Activated CD8-positive, alpha-beta memory T cell treated with anti-CD3 and anti-CD28 coated beads, Interleukin-2, amount 50 U/mL, for 4 hours (primary cell): Measurements from ENCODE around the gene KITLG.
"Not testable (repeated sequence)": the region's sequence is repeated elsewhere in the genome, so short reads cannot be mapped to it uniquely, and the experiment has no call there.

Source experiments
- DNase-seq: peaks from one replicate; pipeline ENCODE4 v3.0.0-alpha.2; 2020

Gene KITLG

DNA sequence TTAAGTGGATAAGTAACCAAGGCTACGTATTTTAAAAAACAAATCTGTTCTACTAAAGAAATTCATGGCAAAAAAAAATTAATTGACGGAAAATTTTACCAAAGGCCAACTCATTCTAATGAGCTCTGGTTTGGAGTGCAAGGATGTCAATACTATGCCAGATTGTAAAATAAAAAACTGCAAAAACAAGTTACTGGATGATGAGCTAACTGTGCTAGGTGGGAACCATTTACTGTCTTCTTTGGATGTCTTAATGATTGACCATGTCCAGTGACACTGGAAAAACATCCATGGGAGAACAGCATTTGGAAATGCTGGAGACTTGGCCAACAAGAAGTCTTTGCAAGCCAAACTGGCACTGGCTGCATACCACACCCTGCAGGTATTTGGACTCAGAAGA is 41.6 kb downstream of the KITLG start:
- no peak for DNase-seq

DNA sequence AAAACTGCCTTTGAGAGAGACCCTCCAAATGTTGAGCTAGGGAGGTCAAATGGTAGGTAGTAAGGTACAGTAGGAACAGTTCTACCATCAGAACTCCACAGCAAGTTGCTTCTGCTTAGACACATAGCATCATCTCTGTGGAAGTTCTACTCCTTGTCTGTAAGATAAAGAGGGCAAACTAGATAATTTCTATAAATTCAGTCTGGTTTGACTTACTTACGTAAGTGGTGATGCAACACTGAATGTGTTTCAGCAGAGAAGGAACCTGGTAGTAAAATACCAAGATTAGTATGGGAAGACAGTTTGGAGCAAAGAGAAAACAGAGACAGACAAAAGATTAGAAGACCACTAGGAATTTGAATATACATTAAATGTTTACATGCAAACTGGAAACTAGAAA is 42.0 kb downstream of the KITLG start:
- no peak for DNase-seq

DNA sequence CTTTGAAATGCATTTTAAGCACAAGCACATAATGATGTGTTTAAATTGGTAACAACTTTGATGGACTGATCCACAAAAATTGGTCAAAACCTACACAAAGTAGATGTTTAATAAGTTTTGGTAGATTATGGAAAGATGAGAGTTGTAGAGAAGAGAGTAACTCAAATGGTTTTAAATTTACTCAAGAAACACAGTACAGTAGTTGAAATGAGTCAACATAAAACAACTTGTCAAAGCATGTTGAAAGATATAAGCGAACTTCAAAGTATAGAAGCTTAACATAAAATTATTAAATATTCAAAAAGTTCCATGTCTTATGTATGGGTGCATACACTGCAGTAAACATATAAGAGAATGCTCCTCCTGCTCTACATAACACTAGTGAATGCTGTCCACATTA is 49.4 kb downstream of the KITLG start:
- DNase-seq: no peak

DNA sequence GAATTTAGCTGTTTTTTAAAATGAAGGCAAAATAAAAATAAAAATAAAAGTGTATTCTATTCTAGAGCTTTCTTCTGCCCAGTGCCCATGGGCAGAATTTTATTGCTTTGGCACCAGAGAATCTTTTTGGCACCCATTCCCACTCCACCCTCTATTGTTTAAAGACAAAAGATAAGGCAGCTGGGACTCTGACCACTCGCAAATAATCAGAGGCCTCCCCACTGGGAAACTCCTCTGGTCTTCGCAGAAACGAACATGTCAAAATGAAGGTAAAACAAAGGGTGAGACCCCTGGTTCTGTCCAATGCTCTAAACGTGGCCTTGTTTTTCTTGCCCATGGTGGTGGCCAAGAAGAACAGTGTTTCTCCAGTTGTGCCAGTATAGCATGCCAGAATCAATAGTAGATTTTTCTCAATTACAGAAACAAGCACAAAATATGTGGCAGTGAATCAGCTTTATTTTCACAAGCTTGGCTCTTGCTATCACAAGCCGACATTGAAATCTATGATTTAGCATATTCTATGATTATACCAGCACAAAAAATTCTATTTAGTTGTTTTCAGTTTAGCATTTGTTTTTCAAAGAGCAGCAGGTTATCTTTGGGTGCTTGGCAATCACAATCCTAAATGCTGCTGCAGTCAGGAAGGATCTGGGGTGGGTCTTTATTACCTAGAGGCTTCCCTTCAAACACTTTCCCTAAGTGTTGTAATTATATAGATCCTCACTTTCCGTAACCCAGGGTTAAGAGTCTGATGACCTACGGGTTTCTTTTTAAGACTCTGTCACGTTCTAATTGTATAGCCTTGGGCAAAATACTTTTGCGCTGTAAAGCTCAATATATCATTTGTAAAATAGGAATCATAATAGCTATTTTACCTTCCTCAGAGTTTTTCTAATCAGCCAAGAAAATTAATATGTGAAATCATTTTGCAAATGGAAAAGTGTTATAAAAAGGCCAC is 50.5 kb downstream of the KITLG start:
- no peak for DNase-seq

DNA sequence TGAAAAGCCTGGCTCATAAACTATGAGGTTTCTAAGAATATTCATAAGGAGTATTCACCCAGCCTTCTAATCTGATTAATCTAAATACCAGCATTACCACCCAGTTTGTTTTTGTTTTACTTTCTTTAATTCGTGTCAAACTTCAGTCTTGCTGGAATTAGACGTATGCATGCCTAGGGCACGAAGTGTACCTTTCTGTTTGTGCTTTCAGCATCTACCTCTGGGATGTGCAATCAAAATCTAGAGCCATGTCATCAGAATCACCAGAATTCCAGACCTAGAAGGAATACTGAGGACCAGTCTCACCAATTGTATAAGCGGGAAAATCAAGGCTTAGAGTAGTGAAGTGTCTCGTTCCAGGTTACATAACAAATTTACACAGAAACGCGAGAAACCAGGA is 57.3 kb downstream of the KITLG start:
- no peak for DNase-seq

DNA sequence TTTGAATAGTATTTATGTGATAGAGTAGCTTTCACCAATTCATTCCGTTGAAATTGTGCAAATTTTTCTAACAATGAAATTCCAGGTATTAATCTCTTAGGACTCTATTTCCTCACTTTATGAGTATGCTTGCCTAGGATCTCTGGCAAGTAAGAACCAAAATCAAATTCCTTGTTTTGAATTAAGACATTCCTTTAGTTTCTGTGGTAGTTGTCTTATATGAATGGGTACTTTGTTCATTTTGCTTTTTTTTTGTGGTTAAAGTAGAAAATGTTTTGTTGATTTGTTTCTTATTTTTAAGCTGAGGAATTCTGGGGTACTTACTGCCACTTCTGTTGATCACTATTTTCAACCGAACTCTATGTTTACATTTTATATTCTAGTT is 59.8 kb downstream of the KITLG start:
- DNase-seq: no peak

DNA sequence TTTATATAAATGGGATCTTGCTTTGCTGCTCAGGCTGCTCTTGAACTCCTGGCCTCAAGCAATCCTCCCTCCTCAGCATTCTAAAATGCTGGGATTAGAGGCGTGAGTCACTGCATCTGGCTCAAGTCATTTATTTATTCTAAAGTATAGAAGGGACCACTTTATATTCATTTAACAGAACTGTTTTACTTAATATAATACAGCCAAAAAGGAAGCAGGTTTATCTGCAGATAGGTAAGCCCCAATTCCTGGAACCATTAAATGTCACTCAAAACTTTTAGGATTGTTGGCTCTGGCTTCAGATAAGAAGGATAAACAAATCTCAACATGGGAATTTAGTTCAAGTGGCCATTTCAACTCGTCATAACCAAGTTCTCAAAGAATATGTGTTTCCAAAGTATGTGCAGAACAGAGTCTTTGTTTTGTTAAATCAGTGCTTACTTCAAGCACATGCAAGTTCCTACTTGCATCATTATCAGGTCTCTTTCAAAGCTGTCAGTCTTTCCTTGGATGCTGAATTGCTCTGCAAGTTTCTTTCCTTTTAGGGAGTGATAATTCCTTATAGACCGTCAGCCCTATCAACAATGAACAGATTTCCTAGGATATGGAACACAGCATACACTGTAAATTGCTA is 60.4 kb downstream of the KITLG start:
- no peak for DNase-seq

DNA sequence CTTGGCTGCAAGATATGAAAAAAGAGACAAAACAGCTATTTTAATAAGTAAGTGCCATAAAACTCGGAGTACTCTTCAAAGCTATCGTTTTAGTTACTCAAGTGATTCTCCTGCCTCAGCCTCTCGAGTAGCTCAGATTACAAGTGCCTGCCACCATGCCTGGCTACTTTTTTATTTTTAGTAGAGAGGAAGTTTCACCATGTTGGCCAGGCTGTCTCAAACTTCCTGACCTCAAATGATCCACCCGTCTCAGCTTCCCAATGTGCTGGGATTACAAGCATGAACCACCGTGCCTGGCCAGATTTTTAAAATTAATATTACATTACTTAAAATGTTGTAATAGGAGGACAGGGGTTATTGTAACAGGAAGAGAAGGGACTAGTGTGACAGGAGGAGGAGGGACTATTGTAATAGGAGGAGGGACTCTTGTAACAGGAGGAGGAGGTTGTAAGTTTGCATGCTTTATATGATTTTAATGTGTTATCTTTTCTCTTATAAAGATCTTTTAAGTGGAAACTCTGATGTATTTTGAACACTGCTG is 61.3 kb downstream of the KITLG start:
- DNase-seq: no peak

DNA sequence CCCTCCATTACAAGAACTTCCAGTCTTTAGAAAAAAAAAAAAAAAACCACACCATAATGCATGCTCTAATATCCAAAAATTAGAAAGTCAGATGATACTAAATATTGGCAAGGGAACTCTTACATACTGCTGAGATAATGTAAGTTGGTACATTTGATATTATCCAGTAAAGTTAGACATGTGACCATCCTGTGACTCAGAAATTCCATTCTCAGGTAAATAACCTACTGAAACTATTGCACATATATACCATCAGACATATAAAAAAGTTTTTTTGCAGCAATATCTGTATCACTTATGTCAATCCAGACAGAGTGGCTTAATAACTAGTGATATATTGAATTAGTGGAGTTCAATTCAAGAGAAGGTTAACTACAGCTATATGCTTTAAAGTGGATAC is 63.5 kb downstream of the KITLG start:
- DNase-seq: no peak

DNA sequence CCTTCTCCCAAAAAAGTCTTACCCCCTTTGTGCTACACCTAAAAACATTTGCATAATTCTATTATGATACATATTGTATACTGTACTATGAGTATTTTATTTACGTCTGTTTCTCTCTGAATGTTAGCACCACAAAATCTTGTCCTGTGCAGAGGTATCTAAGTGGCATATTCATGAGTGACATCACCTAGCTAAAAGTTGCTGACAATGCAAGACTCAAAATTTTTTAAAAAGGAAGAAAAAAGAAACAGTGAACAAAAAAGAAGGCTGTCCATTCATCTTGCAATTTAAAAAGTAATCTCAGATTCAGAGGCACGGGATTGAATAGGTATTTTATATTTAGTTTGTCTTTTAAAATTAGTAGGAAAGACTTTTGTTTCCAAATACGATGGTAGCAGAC is 69.4 kb downstream of the KITLG start:
- no peak for DNase-seq

DNA sequence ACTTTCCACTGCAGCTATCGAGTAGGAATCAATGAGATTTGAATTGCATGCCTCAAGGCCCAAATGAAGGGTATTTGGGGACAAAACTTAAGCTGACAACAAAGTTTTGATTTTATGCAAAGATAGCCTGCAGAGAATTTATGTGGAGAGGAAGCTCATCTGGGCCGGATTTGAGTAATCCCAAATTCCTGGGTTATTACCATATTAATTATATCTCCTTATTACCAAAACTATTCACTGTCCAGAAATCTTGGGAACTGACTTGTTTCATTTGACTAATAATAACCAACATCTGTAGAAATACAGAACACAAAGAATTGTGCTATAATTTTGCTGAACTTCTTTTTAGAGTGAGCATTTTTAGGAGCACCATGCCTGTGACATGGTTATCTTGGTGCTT is 70.4 kb downstream of the KITLG start:
- no peak for DNase-seq

DNA sequence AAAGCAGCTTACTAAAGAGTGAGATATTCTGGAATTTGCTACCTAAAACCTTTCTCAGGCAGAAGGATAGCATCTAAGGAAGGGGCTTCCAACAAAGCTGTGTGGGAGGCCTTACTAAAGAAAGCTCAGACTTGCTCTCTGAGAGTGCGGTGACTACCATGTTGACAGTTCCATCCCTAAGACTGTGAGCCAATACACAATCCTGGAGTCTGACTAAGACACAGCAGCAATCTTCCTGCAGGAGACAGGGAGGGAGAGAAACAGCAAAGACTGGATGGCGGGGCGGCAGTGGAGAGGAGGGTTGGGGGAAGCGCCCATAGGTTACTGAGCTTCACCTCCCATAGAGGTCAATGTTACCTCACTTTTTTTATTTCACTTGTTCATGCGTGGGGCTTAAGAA is 70.9 kb downstream of the KITLG start:
- no peak for DNase-seq

DNA sequence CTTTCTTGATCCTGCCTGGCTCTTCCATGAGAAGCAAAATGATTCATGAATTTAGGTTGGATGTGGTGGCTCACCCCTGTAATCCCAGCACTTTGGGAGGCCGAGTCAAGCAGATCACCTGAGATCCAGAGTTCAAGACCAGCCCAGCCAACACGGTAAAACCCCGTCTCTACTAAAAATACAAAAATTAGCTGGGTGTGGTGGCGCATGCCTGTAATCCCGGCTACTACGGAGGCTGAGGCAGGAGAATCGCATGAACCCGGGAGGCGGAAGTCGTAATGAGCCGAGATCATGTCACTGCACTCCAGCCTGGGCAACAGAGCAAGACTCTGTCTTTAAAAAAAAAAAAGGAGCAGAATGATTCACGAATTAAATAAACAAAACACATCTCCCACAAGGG is 72.4 kb downstream of the KITLG start:
- DNase-seq: not testable (repeated sequence)

DNA sequence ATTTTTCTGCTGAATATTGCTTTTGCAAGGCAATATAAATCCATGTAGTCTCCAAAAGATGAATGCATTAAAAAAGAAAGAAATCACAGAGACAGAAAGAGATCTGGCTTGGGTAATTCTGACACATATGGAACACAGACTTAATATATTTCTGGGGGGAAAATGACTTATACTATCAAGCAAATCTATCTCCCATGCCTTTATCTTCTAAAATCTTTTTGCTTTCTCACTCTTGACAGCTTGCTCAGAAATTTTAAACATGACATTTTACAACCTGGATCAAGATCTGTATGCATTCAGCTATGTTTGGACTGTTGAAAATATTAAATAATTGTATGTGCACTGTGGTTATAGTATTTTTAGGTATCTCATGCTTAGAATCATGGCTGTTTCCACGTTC is 73.0 kb downstream of the KITLG start:
- no peak for DNase-seq

DNA sequence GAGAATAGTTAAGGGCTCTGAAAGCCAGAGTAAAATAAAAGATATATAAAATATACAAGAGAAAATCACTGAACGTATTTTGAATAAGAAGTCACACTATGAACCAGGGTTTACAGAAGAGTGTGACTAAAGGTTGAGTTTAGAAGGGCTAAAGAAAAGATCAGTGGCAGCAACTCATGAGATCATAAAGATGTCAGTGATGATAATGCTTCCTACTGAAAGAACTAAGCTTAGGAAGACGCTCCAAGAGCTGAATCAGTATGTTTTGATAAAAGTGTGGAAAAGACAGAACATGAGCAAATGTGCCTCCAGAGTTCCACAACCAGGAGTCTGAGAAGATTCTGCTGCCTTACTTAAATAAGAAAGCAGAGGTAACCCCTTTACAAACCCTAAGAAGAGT is 74.6 kb downstream of the KITLG start:
- no peak for DNase-seq

DNA sequence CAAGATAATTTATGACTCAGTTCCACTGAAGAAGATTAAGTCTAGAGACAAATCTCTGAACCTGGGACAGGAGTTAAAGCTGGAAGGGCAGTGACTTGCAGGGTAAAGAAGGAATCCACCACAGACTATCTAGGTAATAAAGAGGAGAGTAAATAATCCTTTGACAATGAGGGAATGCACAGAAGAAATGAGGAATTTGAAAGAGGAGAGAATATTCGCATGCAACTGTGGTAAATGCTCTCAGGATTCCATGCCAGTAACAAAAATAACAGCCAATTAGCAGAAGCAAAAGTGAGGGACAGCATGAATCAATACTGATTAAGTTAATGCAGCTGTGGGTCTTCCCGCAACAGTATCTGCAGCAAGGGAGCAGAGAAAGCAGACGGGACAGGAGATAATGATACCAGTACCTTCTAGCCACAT is 77.0 kb downstream of the KITLG start:
- no peak for DNase-seq

DNA sequence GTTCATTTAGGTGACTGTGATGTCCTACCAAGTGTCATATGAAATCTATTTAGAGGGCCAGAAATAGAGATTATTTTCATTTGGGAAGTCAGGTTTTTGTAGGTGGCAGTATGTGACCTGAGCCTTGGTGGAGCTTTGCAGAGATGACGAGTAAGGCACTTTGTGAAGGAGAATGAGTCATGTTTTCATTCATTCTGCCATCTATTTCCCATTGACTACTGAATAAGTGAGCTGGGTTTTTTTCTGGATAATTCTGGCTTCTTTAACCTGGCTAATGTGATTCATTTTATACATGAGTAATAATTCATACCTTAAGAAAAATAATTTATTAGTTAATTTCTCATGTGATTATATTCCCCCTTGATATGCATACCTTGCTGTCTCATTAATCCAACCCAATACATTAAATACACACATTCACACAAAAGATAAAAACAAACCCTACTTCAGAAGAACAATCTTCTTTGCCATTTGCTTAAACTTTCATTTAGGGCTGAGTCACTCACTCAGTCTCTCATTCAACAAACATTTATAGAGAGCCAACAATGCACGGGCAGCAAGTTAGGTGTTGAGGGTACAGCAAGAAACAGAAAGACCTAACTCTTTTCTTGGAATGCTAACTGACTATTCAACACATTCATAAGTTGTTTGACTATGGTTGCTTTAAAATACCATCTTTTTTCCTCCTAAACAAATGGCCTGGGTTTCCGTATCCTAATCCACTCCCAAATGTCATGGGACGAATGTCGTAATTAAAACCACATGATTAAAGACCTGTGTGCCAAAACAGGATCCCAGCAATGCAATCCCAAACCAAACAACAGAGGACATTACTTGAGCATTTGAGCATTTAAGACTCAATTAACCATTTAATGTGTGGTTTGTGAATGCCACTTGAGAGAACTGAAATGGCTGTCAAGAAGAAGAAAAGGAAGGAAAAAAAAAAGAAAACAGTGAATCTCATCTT is 78.0 kb downstream of the KITLG start:
- no peak for DNase-seq

DNA sequence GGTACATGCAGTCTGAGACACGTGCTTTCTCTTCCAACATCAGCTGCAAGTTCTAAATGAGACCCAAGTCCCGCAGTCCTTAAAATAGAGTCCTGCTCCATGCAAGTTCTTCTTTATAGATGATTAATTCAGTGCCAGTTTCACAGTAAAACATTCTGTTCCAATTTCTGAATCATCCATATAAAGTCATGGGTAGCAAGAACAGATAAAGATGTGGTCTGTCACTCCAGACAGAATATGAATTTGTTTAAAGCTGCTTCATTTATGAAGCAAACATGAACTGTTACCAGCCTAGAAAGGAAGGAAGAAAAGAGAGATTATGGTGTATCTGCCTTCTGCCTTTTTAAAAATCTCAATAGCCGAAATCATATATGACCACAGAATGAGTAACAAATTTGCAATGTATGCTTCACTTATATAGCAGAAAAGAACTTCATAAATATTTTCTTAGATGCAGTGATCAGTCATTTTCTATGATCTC is 83.3 kb downstream of the KITLG start:
- DNase-seq: no peak

DNA sequence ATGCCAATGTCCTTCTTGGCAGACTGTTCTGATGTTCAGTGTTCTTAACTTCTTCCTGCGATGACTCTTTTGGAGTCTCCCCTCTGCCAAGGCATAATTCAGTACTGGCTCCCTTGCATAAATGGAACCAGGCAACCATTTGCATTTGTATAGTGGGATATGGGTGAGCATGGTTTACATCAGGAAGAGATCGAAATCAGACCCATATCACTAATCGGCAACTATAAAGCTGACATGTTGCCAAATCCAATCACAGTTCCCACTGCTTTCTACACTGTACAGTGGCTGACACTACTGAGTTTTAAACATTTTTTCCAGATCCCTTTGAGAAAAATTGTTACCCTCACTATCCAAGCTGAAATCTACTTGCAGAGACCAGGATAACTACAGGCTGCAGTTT is 83.8 kb downstream of the KITLG start:
- DNase-seq: no peak

DNA sequence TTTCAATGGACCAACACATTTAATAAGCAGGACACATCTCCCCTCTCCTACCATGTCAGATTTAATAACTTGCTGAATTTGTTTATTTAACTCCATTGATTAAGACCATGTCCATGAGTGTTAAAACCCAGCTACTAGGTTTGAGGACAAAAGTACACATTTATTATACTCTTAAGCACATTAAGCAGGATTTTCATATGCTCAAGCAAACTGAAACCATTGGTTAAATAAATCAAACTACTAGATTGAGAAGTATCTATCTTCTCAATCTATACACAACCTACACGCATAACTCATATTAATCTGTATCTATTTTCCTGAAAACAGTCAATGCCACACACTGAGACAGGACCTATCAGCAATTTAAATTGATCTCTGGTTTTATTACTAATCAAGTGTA is 85.2 kb downstream of the KITLG start:
- DNase-seq: no peak

DNA sequence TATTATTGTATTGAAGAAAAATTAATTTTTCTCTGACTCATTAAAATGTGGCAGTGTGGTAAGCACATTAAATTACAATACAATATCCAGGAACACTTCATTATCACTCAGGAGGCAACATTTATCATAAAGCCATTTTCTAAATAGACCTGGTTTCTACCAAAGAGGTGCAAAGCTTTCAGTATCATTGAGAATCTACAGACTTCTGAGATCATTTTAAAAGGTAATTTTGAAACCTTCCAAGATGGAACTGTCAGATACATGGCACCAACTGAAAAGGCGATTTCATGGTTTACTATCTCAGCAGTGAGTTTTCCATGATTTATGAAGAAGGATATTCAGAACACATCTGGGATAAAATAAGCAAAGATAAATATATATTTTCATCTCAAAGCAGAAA is 85.8 kb downstream of the KITLG start:
- DNase-seq: no peak

DNA sequence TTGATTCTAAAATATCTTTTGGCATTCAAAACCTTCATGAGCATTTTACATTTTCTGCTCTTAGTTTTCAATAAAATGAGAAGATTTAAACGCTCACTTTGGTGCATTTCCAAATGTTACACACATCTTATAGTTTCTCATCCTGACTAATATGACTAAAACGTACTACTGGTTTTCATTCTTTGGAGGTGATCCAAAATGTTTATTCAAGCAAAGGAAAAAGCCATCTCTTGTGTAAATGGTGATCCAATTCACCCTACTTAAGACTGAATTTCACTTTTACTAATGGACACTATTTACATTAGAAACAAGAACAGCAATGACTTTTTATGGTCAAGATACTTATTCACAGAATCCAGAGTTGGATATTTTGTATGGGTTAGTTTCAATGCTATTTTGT is 86.6 kb downstream of the KITLG start:
- DNase-seq: no peak

DNA sequence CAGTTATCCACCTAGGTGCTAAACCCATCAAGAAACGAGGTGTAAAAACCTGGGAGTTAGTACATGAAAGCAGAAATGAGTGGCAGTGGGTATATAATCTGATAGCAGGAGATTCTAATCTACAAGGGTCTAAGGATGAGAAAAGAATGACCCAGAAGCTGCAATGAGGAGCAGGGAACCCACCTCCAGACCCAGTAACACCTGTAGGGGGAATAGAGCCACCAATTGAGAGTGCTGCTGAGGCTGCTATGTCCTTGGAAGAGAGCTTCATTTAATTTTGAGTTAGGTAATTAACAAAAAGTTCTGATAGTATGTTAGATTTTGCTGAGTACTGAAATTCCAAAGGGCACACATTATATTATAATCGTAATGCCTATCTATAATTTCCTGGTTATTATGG is 89.8 kb downstream of the KITLG start:
- no peak for DNase-seq
